ENCODE measurements around the gene KTN1.

The KTN1 gene

DNA sequence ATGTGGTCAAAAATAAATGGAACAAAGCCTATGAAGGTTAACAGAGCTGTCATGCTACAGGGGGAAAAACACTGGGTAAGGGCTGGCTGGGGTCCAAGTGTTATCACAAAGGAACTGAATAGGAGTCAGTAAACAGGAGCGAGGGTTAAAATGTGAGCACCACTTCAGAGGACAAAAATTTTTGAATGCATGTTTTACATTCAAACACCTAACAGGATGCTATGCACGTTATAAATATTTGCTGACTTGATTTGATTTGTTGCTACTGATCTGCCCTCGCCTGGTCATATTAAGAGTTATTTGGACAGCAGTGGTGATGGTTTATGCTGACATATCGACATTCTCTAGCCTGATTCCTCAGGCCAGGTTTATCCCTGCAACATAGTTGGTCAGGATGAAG, 7.4 kb upstream of the KTN1 start:
- DNase-seq, result no peak

DNA sequence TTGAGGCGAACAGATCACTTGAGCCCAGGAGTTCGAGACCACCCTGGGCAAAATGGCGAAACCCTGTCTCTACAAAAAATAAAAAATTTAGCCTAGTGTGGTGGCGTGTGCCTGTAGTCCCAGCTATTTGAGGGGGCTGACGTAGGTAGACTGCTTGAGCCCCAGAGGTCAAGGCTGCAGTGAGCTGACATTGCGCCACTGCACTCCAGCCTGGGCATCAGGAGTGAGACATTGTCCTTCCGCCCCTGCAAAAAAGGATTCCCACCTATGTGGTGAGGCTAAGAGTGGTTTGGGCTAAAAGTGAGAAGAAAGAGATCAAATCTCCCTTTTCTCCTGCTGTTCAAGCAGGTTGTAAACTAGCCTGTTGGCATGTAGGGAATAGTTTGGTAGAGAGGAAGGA, 5.0 kb upstream of the KTN1 start:
- DNase-seq, result no peak

DNA sequence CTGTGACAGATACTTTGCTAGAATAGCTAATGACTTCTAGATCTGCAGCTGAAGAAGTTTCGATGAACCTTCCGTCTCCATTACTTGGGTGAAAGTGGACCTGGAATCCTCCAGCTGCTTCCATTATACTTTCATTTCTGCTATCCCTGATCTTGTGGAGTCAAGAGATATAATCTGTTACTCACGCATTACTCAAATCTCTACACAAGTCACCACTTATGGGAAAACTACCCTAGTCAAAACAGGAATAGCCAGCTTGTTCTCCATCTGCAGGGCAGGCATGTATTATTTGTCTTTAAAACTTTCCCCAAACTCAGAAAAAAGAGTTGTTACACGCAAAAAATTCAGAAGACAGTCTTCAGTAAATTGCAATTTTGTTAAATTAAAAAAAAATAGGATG, 2.8 kb upstream of the KTN1 start:
- DNase-seq, result no peak

DNA sequence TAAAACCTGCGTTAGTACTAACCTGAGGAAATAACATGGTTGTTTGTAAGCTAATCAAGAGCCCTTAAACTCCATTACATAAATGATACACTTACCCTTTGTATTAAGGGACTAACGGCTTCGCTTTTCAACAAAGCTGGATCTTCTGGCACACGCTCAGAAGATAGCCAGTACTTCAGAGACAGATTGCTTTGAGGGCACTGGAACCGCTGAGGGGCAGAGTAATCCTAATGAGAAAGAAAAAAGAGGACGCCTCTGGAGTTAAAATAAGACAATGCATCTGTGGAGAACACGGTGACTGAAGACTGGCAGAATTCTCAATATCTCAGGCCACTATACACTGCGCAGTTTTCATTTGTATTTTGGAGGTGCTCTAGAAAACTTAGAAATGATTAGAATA, 1.5 kb upstream of the KTN1 start:
- no peak for DNase-seq

GRCh38 chr14:55580470-55581341, 699 bp downstream of the KTN1 start:
- DNase-seq, result no peak

- no peak for DNase-seq
Measured at GRCh38 chr14:55581342-55581771, 1.4 kb downstream of the KTN1 start.

GRCh38 chr14:55582746-55583145, 2.7 kb downstream of the KTN1 start:
- DNase-seq, result no peak

DNA sequence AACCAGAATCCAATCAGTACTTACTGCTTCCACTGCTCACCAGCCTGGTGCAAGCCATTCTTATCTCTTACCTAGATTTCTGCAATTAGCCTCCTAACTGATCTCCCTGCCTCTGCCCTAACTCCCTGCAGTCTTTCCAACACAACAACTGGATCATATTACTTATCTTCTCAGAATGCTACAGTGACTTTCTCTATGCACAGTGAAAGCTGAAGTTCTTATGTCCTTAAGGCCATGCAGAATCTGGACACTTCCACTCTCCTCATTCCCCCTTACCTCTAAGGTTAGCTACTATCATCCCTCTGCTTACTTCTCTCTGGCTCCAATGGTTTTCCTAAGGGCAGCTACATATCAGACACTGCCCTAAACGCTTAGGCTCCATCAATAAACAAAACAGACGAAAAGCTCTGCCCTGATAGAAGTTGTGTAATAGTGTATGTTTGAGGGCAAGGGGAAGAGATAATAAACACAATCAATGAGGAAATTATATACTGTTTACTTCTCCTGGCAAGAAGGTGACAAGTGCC, 4.0 kb downstream of the KTN1 start:
- no peak for DNase-seq

GRCh38 chr14:55585854-55586253, 5.8 kb downstream of the KTN1 start:
- DNase-seq, result no peak

- no peak for DNase-seq
Measured at GRCh38 chr14:55586411-55586810, 6.4 kb downstream of the KTN1 start.

GRCh38 chr14:55587847-55588246, 7.8 kb downstream of the KTN1 start:
- no peak for DNase-seq

DNA sequence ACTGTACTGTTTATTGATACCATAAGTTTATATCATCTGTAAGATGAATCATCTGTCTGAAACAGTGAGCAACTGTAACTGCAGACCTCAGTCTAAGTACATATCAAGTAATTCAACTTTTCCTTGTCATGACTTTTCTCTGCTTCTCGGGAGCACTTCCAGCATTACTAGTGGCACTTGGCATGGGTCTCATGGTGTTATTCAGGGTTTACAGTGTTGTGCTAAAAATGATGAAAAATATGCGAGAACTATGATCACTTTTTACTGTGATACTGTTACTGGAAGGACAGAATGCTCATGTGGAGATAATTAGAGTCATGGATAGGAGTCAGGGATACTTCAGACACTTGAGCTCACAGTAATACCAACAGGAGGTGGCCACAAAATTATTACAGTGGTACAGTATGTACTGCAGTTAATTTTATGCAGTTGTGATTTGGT, 8.3 kb downstream of the KTN1 start:
- no peak for DNase-seq

- DNase-seq, result no peak
Measured at GRCh38 chr14:55589171-55589570, 9.2 kb downstream of the KTN1 start.

DNA sequence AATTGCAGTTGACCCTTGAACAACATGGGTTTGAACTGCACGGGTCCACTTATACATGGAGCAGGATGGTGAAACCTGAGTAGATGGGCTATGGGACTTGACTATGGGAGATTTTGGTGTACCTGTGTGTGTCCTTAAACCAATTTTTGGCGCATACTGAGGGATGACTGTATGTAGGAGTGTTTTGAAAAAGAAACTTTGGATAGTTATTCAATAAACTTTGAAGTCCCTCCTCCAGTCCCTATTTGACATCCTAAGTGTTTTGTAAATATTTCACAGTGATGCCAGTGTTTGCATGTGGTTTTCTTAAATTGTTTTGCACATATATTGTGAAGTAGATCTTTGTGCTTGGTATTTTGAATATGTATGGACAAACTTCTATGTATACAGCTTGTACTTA, 12.4 kb downstream of the KTN1 start:
- no peak for DNase-seq

DNA sequence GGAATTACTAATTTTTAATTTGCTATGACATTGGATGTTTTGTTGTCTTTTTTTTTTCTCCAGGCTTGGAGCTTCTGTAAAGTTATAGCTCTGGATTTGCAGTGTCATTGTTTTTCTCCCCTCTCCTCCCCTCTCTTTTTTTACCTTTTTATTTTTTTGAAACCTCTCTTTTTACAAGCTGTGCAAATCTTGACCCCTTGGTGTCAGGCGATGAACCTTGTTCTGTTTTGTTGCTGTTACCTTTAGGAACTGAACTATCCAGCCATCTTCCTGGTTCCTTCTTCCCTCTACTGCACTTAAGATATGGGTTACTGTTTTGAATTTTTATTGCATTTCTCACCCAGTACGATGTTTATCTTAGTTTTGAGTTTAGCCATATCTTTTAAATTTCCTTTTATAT, 13.7 kb downstream of the KTN1 start:
- no peak for DNase-seq

DNA sequence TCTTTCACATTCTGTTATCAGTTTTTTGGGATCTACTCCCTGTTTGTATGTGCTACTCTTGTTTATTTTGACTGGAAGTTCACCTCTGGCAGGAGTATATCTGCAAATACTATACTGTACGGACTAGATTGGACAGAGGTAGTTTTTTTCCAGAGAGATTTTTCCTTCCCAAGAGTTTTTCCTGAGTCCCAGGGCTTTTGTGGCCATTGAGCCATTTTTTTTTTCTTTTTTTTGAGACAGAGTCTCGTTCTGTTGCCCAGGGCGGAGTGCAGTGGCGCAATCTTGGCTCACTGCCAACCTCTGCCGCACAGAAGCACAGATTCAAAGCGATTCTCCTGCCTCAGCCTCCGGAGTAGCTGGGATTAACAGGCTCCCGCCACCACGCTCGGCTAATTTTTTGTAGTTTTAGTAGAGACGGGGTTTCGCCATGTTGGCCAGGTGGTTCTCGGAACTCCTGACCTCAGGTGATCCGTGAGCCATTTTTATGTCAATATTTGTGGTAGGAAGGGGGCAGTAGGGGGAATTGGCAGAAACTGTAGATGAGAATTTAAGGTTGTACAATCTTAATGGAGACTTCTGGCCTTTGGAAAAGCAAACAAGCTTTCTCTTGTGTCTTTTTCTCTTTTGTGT, 19.4 kb downstream of the KTN1 start:
- DNase-seq, result no peak

GRCh38 chr14:55600784-55601561, 21.0 kb downstream of the KTN1 start:
- no peak for DNase-seq

DNA sequence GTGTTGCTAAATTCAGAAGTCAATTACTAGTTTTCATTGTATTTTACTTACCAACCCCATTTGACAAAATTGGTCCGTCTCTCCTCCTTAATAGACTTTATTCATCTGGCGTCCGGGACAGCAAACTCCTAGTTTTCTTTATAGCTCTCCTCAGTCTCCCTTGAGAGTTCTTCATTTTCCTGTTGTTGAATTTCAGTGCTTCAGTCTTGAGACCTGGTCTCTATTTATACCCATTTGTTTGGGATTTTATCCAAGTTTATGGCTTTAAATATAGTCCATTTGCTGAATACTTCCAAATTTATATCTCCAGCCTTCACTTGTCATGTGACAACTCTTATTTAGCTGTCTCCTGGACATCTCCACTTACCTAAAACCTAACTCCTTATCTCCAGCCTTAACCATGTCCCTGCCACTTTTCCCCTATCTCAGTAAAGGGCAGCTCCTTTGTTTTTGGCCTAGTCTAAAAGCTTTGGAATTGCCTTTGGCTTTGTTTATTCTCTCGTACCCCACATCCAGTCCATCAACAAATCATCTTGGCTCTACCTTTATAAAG, 23.5 kb downstream of the KTN1 start:
- DNase-seq, result no peak

DNA sequence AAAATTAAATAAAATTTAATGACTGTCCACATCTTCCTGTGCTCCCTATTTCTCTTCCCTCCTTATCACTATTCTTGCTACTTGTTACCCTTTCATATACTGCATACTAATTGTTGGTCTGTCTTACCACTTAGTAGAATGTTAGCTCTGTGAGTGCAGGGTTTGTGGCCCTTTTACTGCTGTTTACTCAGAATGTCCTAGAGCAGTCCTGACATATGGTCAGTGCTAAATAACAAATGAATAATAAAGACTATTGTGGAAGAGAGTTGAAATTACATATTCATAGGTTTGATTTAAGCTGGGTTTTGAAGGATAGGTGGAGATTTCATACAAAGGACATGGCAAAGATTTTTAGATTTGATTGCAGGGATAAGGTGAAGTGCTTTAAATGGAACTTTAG, 24.5 kb downstream of the KTN1 start:
- no peak for DNase-seq

DNA sequence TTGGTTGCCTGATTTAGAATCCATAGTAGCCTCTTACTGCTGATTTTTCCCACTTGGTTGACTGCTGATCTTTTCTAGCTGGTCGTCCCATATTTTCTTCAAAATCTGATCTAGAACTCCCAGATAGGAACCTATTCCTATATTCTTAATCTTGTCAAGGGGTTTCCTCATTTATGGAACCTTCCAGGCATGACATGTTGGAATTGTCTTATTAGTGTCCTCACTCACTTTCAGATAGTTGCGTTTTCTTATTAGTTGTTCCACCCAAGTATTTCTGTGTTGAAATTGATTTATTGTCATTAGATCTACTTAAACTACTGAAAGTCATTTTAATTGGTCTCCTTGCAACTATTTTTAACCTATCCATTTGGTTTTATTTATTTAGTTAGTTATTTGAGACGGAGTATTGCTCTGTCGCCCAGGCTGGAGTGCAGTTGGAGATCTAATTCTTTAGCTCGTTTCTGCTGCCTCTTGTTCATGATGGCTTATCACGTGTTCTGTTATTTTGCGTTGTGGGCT, 25.0 kb downstream of the KTN1 start:
- no peak for DNase-seq

- DNase-seq, result no peak
Measured at GRCh38 chr14:55605793-55606192, 25.8 kb downstream of the KTN1 start.

- DNase-seq, result no peak
Measured at GRCh38 chr14:55607386-55607785, 27.4 kb downstream of the KTN1 start.

DNA sequence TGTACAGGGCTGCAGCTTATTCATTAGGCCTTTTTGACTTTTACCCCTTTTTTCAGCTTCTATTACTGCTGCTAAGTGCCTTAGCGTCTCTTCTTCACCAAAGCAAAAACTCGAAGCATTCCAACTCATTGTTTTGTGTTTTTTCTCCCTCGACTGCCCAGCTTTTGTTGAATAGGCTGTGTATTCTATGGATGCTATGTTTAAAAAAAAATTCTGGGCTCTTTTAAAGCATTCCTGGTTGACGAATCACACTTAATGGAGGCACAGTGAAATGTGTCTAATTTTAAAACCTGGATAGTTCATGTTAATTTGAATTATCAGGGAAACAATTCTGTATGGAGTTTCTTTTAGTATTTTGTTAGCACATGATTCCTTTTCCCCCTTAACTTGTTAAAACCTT, 29.7 kb downstream of the KTN1 start:
- no peak for DNase-seq

All from NCI-H1694 (cell line).